NCI-H146 treated with DMSO at 0.1 percent for 48 hours (cell line): ENCODE data around the gene LMOD3.

ENCODE experiments used
- DNase-seq: peaks from one replicate; lab custom pipeline; 2025; ENCODE audit not compliant: unreplicated experiment; lab: John Stamatoyannopoulos, UW

Gene LMOD3

GRCh38 chr3:69094467-69095205, 27.8 kb downstream of the LMOD3 start:
- DNase-seq, result no peak

DNA sequence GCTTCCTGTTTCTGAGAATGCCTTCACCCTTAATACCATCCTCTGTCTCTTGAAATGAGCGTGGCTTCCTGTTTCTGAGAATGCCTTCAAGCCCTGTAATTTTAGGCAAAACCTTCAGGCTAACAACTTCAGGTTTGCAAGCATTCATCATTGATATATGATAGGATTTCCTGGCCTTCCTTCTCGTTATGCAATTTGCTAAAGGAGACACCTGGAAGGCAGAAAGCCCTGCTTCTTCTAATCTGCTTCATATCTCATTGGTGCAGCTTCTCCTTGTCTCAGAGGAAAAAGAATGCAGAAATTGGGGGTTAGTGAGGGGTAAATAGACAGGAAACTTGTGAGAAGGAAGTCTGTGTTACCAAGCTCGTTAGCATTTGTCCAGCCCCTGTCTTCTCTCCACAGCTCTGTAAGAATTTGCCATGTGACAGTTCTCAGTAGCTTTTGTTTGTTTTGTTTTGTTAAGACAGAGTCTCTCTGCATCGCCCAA, 30.3 kb downstream of the LMOD3 start:
- no peak for DNase-seq

DNA sequence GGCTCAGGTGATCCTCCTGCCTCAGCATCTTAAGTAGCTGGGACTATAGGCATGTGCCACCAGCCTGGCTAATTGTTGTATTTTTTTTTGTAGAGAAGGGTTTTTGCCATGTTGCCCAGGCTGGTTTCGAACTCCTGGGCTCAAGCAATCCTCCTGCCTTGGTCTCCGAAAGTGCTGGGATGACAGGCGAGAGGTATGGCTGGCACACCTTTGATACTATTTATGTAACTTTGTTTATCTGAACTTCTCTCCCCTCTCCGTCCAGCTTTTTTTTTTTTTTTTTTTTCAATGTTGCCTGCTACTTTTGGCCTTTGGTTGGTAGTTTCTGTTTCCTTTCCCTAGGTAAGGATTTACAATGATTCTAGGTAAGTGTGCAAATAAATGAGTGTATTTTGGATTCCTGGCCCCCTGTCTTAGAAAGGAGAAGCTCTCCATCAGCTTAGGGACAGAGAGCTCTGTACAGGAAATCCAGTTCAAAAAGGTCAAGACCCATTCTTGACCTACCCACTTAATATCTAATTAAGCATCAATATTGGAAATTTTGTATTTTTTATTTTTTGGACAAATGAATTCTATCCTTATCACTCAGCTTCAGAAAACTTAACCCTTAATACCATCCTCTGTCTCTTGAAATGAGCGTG, 30.9 kb downstream of the LMOD3 start:
- no peak for DNase-seq

DNA sequence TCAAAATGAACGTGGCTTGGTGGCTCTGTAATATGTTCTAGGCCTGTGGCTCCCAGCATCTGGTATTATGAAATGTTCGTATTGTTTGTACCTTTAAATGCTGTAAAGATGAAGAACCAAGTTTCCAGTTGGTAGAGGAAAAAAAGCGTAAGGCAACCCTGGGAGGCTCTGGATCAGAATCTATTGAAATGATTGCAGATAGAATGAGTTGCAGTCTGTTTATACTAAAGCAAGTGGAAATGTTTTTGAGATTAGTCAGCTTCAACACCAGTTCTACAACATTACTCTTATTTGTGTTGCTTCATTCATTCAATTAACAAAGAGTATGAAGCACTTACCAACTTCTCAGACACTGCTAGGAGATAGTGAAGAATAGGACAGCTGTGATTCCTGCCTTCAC, 32.4 kb downstream of the LMOD3 start:
- no peak for DNase-seq

DNA sequence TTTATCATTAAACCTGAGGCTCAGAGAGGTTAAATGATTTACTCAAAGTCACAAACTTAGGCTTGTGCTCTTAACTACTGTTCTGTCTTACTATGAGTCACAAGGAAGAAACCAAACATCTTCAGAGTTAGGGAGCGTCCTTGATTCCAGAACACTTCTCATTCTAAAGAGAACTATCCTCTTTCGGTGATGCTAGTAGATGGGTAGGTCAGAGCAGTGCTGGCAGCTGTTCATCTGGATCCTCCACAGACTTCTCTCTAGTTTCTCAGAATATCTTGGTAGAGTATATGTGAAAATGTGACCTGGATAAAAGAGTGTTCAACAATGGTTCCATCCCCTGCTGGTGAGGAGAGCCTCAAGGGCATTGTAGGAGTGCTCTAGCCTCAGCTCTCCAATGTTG, 34.3 kb downstream of the LMOD3 start:
- DNase-seq, result no peak

GRCh38 chr3:69087030-69087791, 35.2 kb downstream of the LMOD3 start:
- no peak for DNase-seq

DNA sequence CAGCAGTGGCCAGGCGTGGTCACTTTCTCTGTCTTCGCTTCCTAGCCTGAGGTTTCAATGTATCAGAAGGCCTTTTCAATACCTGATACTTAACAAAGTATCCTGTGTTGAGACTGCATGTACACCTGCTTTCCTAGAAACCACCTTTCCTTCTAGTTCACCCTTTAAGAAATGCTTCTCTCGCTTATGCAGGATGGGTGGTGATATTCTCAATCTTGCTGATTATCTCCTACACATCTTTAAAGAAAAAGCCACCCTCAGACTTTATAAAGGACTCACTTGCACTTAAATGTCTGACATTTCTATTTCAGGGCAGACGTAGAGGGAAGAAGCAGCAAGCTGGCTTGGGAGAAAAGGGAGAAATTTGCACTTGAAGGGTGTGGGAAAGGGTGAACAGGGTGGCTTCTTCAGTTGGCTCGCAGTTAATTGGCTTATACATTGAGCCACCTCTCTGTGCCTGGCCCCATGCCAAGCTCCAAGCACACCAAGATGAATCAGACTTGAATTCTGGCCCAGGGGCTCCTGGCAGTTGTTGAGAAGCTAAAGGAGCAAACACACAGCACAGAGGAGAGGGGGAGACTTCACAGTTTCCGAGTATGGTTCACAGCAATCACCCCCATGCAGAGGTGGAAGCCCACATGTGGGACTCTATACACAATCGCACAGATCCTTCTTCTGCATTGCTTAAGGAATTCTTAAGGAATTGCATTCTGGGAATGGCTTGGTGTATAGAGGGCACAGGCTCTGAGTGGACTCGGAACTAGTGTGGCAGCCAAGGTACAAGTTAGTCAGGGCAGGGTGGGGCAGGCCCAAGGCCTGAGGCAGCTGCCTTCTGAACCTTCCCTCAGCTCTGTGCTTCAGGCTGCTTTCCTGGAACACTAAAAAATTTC, 36.3 kb downstream of the LMOD3 start:
- DNase-seq, result peak; percentile 5

GRCh38 chr3:69085168-69085832, 37.1 kb downstream of the LMOD3 start:
- DNase-seq, result no peak

DNA sequence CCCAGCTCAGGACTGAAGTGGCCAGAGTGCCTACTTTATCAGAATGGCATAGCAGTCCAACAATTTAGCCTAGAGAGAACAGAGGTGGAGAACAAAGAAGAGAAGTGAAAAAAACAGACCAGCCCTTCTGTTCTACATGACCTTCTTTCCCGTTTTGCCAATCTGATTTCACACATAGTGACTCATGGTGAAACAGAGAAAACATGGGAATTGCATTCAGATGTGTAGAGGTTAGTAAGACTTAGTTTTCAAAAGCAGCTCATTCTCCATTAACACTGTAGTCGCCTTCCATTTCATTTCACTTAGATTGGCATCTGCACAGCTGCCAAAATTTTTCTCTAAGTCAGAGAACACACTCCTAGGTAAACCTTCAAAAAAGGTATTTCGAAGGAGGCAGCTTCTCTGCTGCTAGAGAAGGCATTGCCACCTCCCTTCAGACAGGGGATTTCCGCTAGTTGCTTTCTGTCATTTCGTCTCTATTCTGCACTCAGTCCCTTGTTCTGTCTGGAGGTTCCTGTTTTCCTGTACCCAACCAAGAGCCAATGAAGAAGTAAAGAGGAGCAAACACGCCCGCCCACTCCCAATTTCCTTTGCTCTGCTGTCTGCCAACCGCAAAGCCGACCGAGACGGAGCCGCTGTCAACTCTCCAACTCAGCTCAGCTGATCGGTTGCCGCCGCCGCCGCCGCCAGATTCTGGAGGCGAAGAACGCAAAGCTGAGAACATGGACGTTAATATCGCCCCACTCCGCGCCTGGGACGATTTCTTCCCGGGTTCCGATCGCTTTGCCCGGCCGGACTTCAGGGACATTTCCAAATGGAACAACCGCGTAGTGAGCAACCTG, 37.8 kb downstream of the LMOD3 start, which contains the start of gene ARL6IP5:
TSS of gene ARL6IP5 (plus strand) at position 612 of the 842 bp plus-strand sequence. CDS start at position 723, 111 bp downstream.
- peak; percentile 83 for DNase-seq

GRCh38 chr3:69082805-69083204, 39.6 kb downstream of the LMOD3 start:
- DNase-seq, result no peak

DNA sequence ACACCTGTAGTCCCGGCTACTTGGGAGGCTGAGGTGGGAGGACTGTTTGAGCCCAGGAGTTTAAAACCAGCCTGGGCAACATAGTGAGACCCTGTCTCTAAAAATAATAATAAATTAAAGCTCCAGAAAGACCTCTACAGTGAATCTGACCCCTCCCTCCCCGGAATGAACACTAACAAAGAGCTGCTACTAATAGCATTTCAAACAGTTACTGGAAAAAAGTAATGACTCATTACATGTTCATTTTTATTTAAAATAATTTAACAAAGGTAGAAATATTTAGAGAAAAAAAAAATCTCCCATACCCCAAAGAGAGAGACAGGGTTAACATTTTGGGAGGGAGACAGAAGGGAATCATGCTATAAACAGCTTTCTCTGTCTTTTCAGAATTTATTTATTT, 40.0 kb downstream of the LMOD3 start:
- no peak for DNase-seq

DNA sequence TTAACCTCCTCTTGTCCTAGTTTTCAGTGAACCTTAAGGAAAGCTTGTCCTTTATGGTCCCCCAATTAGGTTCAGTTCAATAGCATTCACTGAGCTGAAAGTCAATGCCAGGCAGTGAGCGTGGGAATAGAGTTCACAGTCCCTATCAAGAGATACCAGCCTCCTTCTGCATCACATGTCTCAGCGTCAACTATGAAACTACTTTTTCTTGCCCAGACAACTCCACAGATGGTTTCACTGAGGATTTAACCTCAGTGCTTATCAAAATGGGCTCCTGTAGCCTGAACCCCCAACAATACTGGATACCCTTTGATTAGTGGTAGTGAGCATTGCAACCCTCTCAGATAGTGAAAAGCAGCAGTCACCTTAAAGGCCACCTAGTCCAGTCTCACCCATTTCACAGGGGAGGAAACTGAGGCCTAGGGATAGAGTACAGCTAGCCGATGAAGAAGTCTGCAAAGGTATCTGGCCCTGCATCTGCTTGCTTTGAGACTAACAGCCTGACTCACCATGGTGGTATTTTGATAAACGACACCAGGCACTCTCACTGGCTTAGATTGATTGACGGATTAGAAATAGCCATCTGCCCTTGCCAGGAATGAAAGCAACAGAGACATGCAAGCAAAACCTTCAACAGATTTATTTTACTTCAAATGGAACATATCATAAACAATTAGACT, 40.7 kb downstream of the LMOD3 start:
- no peak for DNase-seq

- peak; percentile 63 for DNase-seq
Measured at GRCh38 chr3:69080233-69080920, 42.0 kb downstream of the LMOD3 start, which contains the start of gene UBA3. TSS of gene UBA3 (minus strand) at chr3:69080365. CDS start at chr3:69080353, 12 bp downstream.

DNA sequence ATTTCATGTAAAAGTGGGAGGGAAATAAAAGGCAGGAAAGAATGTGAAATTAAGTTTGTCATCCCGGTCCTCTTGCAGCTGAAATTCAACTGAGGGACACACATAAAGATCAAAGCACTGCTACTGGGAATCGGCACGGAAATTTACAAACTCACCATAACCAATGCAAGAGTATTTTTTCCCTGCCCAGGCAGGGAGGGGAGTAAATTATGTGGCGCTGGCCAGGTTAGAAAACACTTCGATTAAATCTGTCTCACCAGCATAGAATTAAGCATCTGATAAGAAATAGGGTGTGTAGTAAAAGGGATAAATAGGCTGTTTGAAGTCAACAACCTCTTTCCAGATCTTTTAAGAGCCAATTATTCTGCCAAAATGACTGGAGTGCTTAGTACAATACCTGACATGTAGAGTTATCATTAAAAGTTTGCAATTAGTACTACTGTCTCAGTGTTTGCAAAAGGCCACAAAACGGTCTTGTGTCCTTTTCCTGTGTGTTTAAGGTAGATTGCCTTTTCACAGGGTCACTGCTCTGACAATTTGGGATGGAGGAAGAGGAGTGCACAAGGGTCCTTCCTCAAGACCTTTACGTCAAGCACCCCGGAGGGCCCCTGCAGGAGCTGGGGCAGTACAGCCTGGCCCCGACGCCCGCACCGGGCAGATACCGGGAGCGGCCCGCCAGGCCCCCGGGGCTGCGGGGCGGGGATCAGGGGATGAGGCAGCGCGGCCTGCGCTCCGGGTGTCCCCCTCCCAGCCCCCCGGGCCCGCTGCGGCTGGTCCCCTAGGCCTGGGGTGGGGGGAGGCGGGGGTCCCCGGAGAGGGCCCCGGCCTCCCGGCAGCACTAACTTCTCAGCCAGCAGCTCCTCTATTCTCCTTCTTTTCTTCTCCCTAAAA, 42.9 kb downstream of the LMOD3 start:
- DNase-seq, result no peak

DNA sequence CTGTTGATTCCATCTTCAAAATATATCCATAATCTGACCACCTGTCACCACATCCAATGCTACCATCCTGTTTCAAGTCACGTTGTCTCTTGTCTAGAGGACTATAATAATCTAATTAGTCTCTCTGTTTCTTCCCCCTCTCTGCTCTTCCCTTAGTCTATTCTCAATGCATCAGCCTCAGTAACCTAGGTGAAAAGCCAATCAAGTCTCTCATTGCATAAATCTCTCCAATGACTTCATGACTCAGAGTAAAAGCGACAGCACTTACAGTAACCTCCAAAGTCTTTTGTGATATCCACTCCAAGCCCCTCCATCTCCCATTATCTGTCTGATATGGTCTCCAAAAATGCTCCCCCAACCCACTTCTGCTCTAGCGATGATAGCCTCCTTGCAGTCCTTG, 49.5 kb downstream of the LMOD3 start:
- DNase-seq, result no peak

GRCh38 chr3:69066121-69066520, 56.3 kb downstream of the LMOD3 start:
- DNase-seq, result no peak

- no peak for DNase-seq
Measured at GRCh38 chr3:69065318-69065964, 57.0 kb downstream of the LMOD3 start.
